ENCODE results near the gene TBCEL. TPM values are rescaled to one million over a fixed set of nuclear protein-coding genes. Genes with fewer than 3 reads are reported as not detected.

Gene TBCEL
- total RNA-seq, 1 donor from 2014 or later, result 17.9 TPM

- ATAC-seq (ENCODE audit: low read depth) (no peak), DNase-seq (no peak)
- Mint-ChIP-seq H3K36me3 (ENCODE audit: low read depth) (no peaks in the 10 kb centered on the region), H3K27me3 (peaks cover 29% of the 10 kb centered on the region), H3K4me3 (no peak overlapping the region), H3K4me1 (no peaks in the 10 kb centered on the region), H3K27ac (no peak overlapping the region), H3K9me3 (no peaks in the 10 kb centered on the region)
- intact Hi-C loops (cut with micrococcal nuclease), result no loop called here
- ChIA-PET CTCF (no interaction called here), POLR2A (no interaction called here)
- TF ChIP-seq CTCF (IDR thresholded peaks at IDR 0.05), result no peak
Observed at GRCh38 chr11:120995184-120995583, 28.7 kb upstream of the TBCEL start.

- CTCF ChIA-PET, result no interaction called here
- no peaks in the 10 kb centered on the region for H3K4me1 Mint-ChIP-seq
- intact Hi-C loops (cut with micrococcal nuclease), result no loop called here
- no peaks in the 10 kb centered on the region for H3K36me3 Mint-ChIP-seq (ENCODE audit: low read depth)
- TF ChIP-seq CTCF (IDR thresholded peaks at IDR 0.05), result no peak
- H3K27me3 Mint-ChIP-seq, result peaks cover 25% of the 10 kb centered on the region
- H3K27ac Mint-ChIP-seq, result no peak overlapping the region
- no peak for DNase-seq
- POLR2A ChIA-PET, result no interaction called here
- H3K9me3 Mint-ChIP-seq, result no peaks in the 10 kb centered on the region
- no peak for ATAC-seq (ENCODE audit: low read depth)
- H3K4me3 Mint-ChIP-seq, result no peak overlapping the region
Observed at GRCh38 chr11:120996973-120997372, 26.9 kb upstream of the TBCEL start.

GRCh38 chr11:120998581-120998980, 25.3 kb upstream of the TBCEL start:
- ATAC-seq (ENCODE audit: low read depth), result no peak
- Mint-ChIP-seq H3K4me1 (no peaks in the 10 kb centered on the region), H3K27me3 (peaks cover 28% of the 10 kb centered on the region), H3K36me3 (ENCODE audit: low read depth) (no peaks in the 10 kb centered on the region), H3K4me3 (no peak overlapping the region), H3K27ac (no peak overlapping the region), H3K9me3 (no peaks in the 10 kb centered on the region)
- TF ChIP-seq CTCF (IDR thresholded peaks at IDR 0.05), result no peak
- ChIA-PET CTCF (no interaction called here), POLR2A (no interaction called here)
- intact Hi-C loops (cut with micrococcal nuclease), result no loop called here
- DNase-seq, result no peak

- Mint-ChIP-seq H3K27ac (no peak overlapping the region), H3K36me3 (ENCODE audit: low read depth) (no peaks in the 10 kb centered on the region), H3K27me3 (peaks cover 32% of the 10 kb centered on the region), H3K9me3 (peaks cover 9% of the 10 kb centered on the region), H3K4me3 (no peak overlapping the region), H3K4me1 (no peaks in the 10 kb centered on the region)
- TF ChIP-seq CTCF (IDR thresholded peaks at IDR 0.05), result no peak
- DNase-seq, result no peak
- ATAC-seq (ENCODE audit: low read depth), result no peak
- intact Hi-C loops (cut with micrococcal nuclease), result no loop called here
- ChIA-PET CTCF (no interaction called here), POLR2A (no interaction called here)
Observed at GRCh38 chr11:121004206-121004840, 19.6 kb upstream of the TBCEL start.

GRCh38 chr11:121006922-121007321, 17.0 kb upstream of the TBCEL start:
- POLR2A ChIA-PET, result no interaction called here
- ATAC-seq (ENCODE audit: low read depth) (no peak), DNase-seq (no peak)
- Mint-ChIP-seq H3K36me3 (ENCODE audit: low read depth) (no peaks in the 10 kb centered on the region), H3K27me3 (peaks cover 37% of the 10 kb centered on the region), H3K27ac (no peak overlapping the region), H3K9me3 (peaks cover 9% of the 10 kb centered on the region), H3K4me1 (no peaks in the 10 kb centered on the region), H3K4me3 (no peak overlapping the region)
- no peak for TF ChIP-seq CTCF (IDR thresholded peaks at IDR 0.05)
- CTCF ChIA-PET, result no interaction called here
- intact Hi-C loops (cut with micrococcal nuclease), result no loop called here
